Measurements from ENCODE around the gene PEAR1. TPM values are rescaled to one million over a fixed set of nuclear protein-coding genes. Genes with fewer than 3 reads are reported as not detected.

PEAR1 gene
- total RNA-seq, 1 donor from 2014 or later, result 74.7 TPM

DNA sequence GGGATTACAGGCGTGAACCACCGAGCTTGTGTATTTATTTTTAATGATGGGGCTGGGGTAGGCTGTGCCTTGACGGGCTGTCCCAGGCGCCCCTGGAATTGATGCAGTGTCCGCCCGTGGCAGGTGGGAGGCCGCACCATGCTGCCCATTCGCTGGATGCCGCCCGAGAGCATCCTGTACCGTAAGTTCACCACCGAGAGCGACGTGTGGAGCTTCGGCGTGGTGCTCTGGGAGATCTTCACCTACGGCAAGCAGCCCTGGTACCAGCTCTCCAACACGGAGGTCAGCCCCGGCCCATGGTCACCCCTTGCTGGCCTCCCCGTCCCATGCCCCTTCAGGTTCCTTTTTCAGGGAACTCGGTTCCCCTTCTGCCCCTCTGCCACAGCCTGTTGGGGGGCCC is 13.6 kb upstream of the PEAR1 start:
- intact Hi-C loops (cut with DNase I), result no loop called here
- DNase-seq (ENCODE audit: low spot score) (no peak), ATAC-seq (no peak)

- intact Hi-C loops (cut with DNase I), result no loop called here
- ATAC-seq (no peak), DNase-seq (ENCODE audit: low spot score) (no peak)
These were observed 13.0 kb upstream of the PEAR1 start for GRCh38 chr1:156880473-156880872.

DNA sequence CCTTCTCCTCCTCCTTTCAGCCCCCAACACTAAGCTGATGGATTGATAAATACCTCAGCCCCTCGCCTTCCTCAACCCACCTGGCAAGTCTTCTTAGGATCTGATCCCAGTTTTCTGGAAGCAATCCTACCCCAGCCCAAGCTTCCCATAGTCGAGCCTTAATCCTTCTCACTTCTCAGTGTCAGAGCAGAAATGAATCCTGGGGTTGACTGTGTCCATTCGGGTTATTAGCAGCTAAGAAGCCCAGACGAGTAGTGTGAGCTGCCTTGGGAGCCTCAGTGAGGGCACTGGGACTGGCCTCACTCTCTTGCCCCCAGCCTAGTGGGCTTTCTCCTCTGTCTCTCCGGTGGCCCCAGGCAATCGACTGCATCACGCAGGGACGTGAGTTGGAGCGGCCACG is 12.4 kb upstream of the PEAR1 start:
- ATAC-seq (no peak), DNase-seq (ENCODE audit: low spot score) (no peak)
- intact Hi-C loops (cut with DNase I), result no loop called here

DNA sequence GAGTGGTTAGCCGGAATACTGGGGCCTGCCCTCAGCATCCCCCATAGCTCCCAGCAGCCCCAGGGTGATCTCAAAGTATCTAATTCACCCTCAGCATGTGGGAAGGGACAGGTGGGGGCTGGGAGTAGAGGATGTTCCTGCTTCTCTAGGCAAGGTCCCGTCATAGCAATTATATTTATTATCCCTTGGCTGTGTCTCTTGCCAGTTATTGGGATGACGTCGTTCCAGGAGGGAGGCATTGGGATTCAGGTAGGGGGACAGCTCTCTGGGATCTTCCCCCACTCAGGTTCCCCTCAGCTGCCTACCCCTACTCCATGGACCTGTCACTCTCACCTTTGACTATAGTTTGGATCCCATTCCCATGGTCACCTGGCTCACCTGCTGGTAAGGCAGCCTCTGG is 11.9 kb upstream of the PEAR1 start:
- no peak for DNase-seq (ENCODE audit: low spot score)
- ATAC-seq, result no peak
- intact Hi-C loops (cut with DNase I), result no loop called here

DNA sequence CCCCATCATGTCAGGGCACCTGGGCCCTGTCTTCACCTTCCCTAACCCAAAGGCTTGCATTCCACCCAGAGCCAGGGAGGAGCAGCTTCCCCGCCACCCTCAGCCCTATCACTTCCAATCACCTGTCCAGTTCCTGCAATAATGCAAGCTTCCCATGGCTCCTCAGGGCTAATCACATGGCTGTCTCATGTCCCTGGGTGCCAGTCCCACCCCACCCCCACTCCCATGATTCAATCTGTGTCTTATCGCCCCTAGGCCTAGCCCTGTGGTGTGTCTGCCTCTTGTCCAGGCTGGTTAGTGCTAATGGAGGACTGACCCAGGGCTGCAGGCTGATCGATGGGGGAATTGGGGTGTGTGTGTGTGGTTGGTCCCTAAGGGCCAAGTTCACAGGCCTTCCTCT is 11.0 kb upstream of the PEAR1 start:
- ATAC-seq, result no peak
- intact Hi-C loops (cut with DNase I), result no loop called here
- no peak for DNase-seq (ENCODE audit: low spot score)

GRCh38 chr1:156883919-156884318 is 9.6 kb upstream of the PEAR1 start:
- intact Hi-C loops (cut with DNase I), result no loop called here
- ATAC-seq (no peak), DNase-seq (ENCODE audit: low spot score) (no peak)

DNA sequence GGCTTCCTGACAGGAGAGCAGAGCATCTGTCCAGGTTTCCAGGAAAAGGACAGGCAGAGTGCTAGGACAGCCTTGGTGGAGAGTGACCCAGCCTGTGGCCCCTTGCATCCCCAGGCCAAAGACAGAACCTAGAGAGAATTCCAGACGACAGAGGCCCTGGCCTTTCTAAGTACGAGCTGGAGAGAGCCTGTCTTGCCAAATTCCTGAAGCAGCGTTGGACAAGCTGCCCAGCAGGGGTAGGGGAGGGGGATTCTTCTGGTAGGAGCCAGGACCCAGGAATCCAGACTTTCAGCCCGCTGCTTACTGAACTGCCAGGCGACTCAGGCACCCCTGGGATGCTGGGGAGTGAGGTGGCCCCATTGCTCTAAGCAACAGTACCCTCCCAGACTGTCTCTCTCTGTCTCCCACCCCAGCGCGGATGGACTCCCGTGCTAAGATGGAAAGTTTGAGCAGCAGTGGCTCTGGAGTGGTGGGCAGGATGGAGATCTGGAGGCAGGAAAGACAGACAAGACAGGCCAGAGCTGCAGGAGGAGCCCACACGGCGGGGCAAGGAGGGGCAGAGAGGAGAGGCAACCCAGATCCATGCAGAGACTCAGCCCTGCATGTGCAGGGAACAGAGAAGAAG is 8.8 kb upstream of the PEAR1 start:
- ATAC-seq (no peak), DNase-seq (ENCODE audit: low spot score) (no peak)
- intact Hi-C loops (cut with DNase I), result no loop called here

DNA sequence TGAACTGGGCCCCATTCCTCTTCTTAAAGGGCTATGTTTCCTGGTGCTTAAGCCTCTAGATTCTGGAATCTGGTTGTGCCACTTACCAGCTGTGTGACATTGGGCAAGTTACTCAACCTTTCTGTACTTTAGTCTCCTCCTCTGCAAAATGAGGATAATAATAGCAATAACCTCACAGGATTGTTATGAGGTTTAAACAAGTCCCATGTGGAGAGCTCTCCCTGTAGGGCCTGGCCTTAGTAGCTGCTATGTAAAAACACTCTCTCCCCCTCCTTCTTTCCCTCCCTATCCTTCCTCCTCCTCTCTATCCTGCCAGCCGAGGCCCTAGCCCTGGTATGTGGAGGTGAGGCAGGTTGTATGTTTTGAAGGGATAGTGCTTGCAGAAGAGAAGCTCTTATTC is 8.2 kb upstream of the PEAR1 start:
- DNase-seq (ENCODE audit: low spot score), result no peak
- ATAC-seq, result no peak
- intact Hi-C loops (cut with DNase I), result no loop called here

DNA sequence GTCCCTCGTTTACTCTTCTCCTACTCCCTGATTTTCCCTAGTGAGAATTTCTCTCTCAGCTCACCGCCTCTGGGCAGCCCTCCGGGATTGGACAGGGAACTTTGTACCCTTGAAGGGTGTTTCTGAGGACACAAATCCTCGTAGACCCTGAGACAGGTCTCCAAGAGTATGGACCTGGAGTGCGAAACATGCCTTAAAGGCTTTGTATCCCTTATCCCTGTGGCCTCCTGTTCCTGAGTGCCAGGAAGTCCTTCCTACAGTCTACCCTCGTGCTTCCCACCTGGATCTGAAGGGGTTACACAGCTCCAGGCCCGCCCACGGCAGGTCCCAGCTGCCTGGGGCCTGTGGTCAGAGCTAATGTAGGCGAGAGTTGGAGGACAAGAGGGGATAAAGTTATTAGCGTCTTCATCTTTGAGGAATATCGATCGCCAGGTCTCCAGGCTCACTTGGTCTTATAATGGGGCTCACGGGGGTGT is 7.6 kb upstream of the PEAR1 start:
- intact Hi-C loops (cut with DNase I), result no loop called here
- DNase-seq (ENCODE audit: low spot score) (no peak), ATAC-seq (no peak)

DNA sequence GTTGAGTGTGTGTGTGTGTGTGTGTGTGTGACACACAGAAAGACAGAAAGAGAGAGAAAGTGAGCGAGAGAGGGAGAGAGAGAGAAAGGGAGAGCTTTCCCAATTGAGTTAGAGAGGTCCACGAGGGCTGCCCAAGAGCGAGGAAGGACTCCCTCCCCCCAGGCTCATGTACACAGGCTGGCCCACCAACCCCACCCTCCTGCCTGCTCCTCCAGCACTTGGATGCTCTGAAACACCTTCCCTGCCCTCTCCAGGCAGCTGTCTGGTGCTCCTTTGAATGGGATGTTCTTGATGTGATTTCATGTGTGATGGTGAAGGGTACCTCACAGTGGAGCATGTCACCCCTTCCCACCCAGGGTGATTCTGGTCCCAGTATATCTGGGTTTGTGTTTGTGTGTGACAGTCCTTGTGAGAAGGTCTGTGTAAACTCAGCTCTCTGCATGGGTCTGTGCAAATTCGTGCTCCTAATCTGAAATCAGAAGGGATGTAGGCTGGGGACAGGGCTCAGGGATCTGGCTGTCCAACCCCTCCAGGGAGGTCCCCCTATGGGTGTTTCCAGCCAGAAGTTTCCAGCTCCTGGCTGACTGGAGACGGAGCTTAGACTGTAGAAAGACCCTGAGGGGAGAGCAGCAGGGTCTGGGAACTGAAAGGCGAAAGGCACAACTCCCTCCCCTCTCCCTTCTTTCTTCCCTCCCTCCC is 6.8 kb upstream of the PEAR1 start:
- no peak for DNase-seq (ENCODE audit: low spot score)
- ATAC-seq, result no peak
- intact Hi-C loops (cut with DNase I), result no loop called here

GRCh38 chr1:156887317-156887716 is 6.2 kb upstream of the PEAR1 start:
- intact Hi-C loops (cut with DNase I), result no loop called here
- no peak for ATAC-seq

GRCh38 chr1:156887734-156888133 is 5.8 kb upstream of the PEAR1 start:
- intact Hi-C loops (cut with DNase I), result no loop called here
- ATAC-seq, result no peak

More at GRCh38 chr1:156887317-156887716, 6.2 kb upstream of the PEAR1 start:
- DNase-seq (ENCODE audit: low spot score), result no peak

DNA sequence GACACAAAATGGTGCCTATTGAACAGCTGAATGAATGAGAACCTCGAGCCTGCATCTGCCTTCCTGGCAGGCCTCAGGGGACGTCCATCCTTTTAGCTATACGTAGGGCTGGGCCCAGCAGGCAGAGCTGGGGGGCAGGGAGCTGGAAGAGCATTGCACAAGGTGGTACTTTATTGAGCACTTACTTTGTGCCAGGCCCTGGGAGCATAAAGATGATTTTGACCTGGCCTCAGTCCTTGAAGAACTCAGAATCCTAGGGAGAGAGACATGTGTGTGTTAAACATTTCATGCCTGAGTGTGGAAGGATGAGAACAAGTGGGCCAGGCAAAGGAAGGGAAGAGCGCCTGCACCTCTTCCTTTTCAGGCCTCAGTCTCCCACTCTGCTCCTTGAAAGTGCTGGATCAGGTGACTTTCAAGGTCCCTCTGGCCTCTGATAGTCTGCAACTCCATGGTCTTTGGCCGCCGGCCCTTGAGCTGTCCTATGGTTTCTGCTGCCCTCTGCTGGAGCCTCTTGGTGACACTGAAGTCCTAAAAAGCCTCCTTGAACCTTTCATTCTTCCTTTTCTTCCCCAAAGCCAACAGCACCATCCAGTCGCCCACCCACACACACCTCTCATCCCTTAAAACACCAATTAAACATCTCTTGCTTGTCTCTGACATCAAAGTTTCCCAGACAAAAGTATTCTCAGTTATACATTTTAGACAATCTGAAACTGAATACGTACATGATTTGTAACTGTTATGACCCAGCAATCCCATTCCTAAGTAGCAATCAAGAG is 3.5 kb upstream of the PEAR1 start:
- intact Hi-C loops (cut with DNase I), result no loop called here
- DNase-seq (ENCODE audit: low spot score) (peak; percentile 92), ATAC-seq (peak; percentile 21)

More at GRCh38 chr1:156887734-156888133, 5.8 kb upstream of the PEAR1 start:
- DNase-seq (ENCODE audit: low spot score), result no peak

GRCh38 chr1:156892190-156893047 is 1.1 kb upstream of the PEAR1 start:
- DNase-seq (ENCODE audit: low spot score), result peak; percentile 97
- ATAC-seq, result peak; percentile 89
- intact Hi-C loops (cut with DNase I), result no loop called here

- no peak for ATAC-seq
- no peak for DNase-seq (ENCODE audit: low spot score)
- intact Hi-C loops (cut with DNase I), result no loop called here
These were observed 483 bp downstream of the PEAR1 start for GRCh38 chr1:156894001-156894400.

- DNase-seq (ENCODE audit: low spot score), result no peak
- peak; percentile 61 for ATAC-seq
- intact Hi-C loops (cut with DNase I), result no loop called here
These were observed 1.4 kb downstream of the PEAR1 start for GRCh38 chr1:156894711-156895454.

DNA sequence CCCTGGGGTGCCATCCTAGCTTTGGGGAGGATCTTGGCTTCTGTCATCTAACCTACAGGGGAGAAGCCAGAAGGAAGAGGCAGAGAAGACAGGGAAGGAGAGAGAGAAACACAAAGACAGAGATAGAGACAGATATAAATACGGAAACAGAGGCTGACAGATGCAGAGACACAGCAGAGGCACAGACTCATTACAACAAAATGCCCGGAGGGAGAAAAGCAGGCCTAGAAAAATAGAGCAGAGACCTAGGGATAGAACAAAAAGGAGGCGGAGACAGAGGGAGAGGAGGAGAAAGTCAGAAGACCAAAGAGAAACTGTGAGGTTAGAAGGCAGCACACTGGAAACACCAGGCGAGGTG is 1.9 kb downstream of the PEAR1 start:
- DNase-seq (ENCODE audit: low spot score) (no peak), ATAC-seq (peak; percentile 2)
- intact Hi-C loops (cut with DNase I), result no loop called here

DNA sequence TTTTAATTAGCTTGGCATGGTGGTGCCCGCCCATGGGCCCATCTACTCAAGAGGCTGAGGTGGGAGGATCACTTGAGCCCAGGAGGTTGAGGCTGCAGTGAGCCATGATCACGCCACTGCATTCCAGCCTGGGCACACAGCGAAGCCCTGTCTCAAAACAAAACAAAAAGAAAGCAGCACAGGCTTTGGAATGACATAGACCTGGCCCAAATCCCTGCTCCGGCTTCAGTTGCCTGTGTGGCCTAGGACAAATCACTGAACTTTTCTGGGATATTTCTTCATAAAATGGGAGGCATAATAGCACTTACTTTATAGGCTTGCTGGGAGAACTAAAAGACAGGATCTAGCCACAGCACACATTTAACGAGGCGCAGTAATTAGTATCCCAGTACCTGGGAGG is 2.4 kb downstream of the PEAR1 start:
- DNase-seq (ENCODE audit: low spot score) (no peak), ATAC-seq (no peak)
- intact Hi-C loops (cut with DNase I), result no loop called here

Measured in sciatic nerve (tissue), 2 donors.